Gastrocnemius medialis (tissue), 4 donors: ENCODE measurements around the gene C15orf62. TPM values are rescaled to one million over a fixed set of nuclear protein-coding genes. Genes with fewer than 3 reads are reported as not detected.

Source experiments
- ATAC-seq, 2 donors: fragments of 150-250 bp; one replicate each; pipeline ENCODE4 v1.9.1; 2016
- DNase-seq, 2 donors: peaks; one replicate each; pipeline ENCODE4 v3.0.0-alpha.2; 2019
- H3K27ac ChIP-seq, 4 donors: fragments of 200-600 bp; sonication (generic); 1 replicate in 1 of 4; 2 replicates in 3 of 4; pipeline ENCODE4 v1.5.1; 2016 to 2018; ENCODE audit warnings: mild to moderate bottlenecking in 2 of 4, moderate library complexity in 1 of 4
- H3K27me3 ChIP-seq, 3 donors: fragments of 200-600 bp; sonication (generic) in 2 of 3; 1 replicate in 1 of 3; 2 replicates in 2 of 3; pipeline versions ENCODE4 v1.5.1 to v1.6.0; 2016 to 2019; ENCODE audit warnings: mild to moderate bottlenecking in 1 of 3, moderate library complexity in 1 of 3
- H3K36me3 ChIP-seq, 2 donors: fragments of 200-600 bp; sonication (generic) in 1 of 2; one replicate each; pipeline ENCODE4 v1.5.1; 2017 to 2018
- H3K4me1 ChIP-seq, 2 donors: fragments of 200-600 bp; sonication (generic) in 1 of 2; one replicate each; pipeline ENCODE4 v1.5.1; 2016 to 2017; ENCODE audit warnings: mild to moderate bottlenecking in 2 of 2
- H3K4me3 ChIP-seq, 4 donors: fragments of 200-600 bp; sonication (generic) in 3 of 4; 1 replicate in 1 of 4; 2 replicates in 3 of 4; pipeline ENCODE4 v1.5.1; 2016 to 2019; ENCODE audit warnings: mild to moderate bottlenecking in 2 of 4
- H3K9me3 ChIP-seq, 3 donors: fragments of 200-600 bp; sonication (generic) in 2 of 3; 1 replicate in 1 of 3; 2 replicates in 2 of 3; pipeline ENCODE4 v1.5.1; 2016 to 2019
- CTCF ChIP-seq, 5 experiments: fragments of 450-650 bp in 3 of 5; fragments of 200-600 bp in 2 of 5; sonication (generic) in 2 of 5; IDR thresholded peaks in 4 of 5; conservative IDR thresholded peaks in 1 of 5; 1 replicate in 4 of 5; 2 replicates in 1 of 5; pipeline ENCODE4 v1.5.1; 2016 to 2019; ENCODE audit warnings: antibody characterized with exemption in 5 of 5, mild to moderate bottlenecking in 3 of 5, moderate library complexity in 3 of 5
- POLR2A ChIP-seq, 2 donors: fragments of 450-650 bp; IDR thresholded peaks; one replicate each; pipeline ENCODE4 v1.6.1; 2017; ENCODE audit warnings: antibody characterized with exemption in 2 of 2, mild to moderate bottlenecking in 2 of 2, moderate library complexity in 2 of 2
- in situ Hi-C, 4 donors: fragments of 200-750 bp; cut with MboI; loops; one replicate each; pipeline versions ENCODE4 v1.15.0 to v1.8.0; 2017; ENCODE audit warnings: low sequenced_read_pairs in 4 of 4
- intact Hi-C: fragments of 100-400 bp; cut with DNase I; formaldehyde crosslinking; loops from one replicate; pipeline ENCODE4 v1.15.1; 2023; ENCODE audit warnings: low total_unique reads
- total RNA-seq, 4 donors: library from RNA; depleted of rRNA; stranded (reverse); fragments of >200 nt; gene quantifications; one replicate each; pipeline versions ENCODE4 v1.1.0 to v1.2.3, GENCODE V29; 2016

The C15orf62 gene
- total RNA-seq, 4 donors from 2014 or later, result 0.09 to 0.49 TPM; not detected in 2

- H3K36me3 ChIP-seq, result peaks cover 0 to 4% of the 10 kb centered on the region in 2 donors
- in situ Hi-C loops (no loop called here), intact Hi-C loops (loop anchor here (5.0 to 10.0 kb wide), 2 partner anchors 43 to 351 kb away; partner anchors contain the start of genes DNAJC17, INO80 and ZFYVE19)
- H3K27me3 ChIP-seq, result no peaks in the 10 kb centered on the region
- DNase-seq (peak in 1 of 2 donors; percentile 61), ATAC-seq (peak; percentile 54 to 72)
- peak within 1 kb of the TSS; percentile 57 to 66 (median 62) for H3K4me3 ChIP-seq
- H3K4me1 ChIP-seq, result peaks cover 21 to 28% of the 10 kb centered on the region in 2 donors
- H3K9me3 ChIP-seq, result no peaks in the 10 kb centered on the region
- peak within 1 kb of the TSS; percentile 65 to 82 (median 74) for H3K27ac ChIP-seq
- TF ChIP-seq POLR2A (IDR thresholded peaks at IDR 0.05) (peak; percentile 65 to 74), CTCF (IDR thresholded peaks at IDR 0.05 in 4 of 5, conservative IDR thresholded peaks at IDR 0.05 in 1 of 5) (peak in 4 of 5 experiments; percentile 27 to 47 (median 33))
Observed at GRCh38 chr15:40763801-40764628, 5.8 kb upstream of the C15orf62 start, which contains the start of gene GCHFR. Gene GCHFR (plus strand): TSS chr15:40764068. CDS start chr15:40764181, 113 bp downstream.

GRCh38 chr15:40764629-40765103, 5.1 kb upstream of the C15orf62 start:
- Histone ChIP-seq H3K4me3 (peak overlapping the region; percentile 57 to 66 (median 62)), H3K36me3 (peaks cover 0 to 4% of the 10 kb centered on the region in 2 donors), H3K27me3 (no peaks in the 10 kb centered on the region), H3K9me3 (no peaks in the 10 kb centered on the region), H3K27ac (peak overlapping the region; percentile 65 to 82 (median 74)), H3K4me1 (peaks cover 21 to 28% of the 10 kb centered on the region in 2 donors)
- DNase-seq, result no peak
- in situ Hi-C loops (no loop called here), intact Hi-C loops (loop anchor here (5.0 to 10.0 kb wide), 2 partner anchors 43 to 350 kb away; partner anchors contain the start of genes DNAJC17, INO80 and ZFYVE19)
- peak; percentile 6 to 18 for ATAC-seq
- TF ChIP-seq CTCF (IDR thresholded peaks at IDR 0.05 in 4 of 5, conservative IDR thresholded peaks at IDR 0.05 in 1 of 5) (no peak), POLR2A (IDR thresholded peaks at IDR 0.05) (no peak)

GRCh38 chr15:40766194-40766815, 3.5 kb upstream of the C15orf62 start:
- no peak for ATAC-seq
- no peaks in the 10 kb centered on the region for H3K9me3 ChIP-seq
- H3K27ac ChIP-seq, result peak overlapping the region in 2 of 4 donors; percentile 81 to 82
- TF ChIP-seq POLR2A (IDR thresholded peaks at IDR 0.05) (no peak), CTCF (IDR thresholded peaks at IDR 0.05 in 4 of 5, conservative IDR thresholded peaks at IDR 0.05 in 1 of 5) (no peak)
- peaks cover 21 to 28% of the 10 kb centered on the region in 2 donors for H3K4me1 ChIP-seq
- in situ Hi-C loops (no loop called here), intact Hi-C loops (loop anchor here (10.0 kb wide), 1 partner anchor 348 kb away; the partner anchor contains the start of gene INO80)
- H3K36me3 ChIP-seq, result peaks cover 0 to 8% of the 10 kb centered on the region in 2 donors
- no peak for DNase-seq
- H3K27me3 ChIP-seq, result no peaks in the 10 kb centered on the region
- no peak overlapping the region for H3K4me3 ChIP-seq

- Histone ChIP-seq H3K9me3 (no peaks in the 10 kb centered on the region), H3K4me3 (no peak overlapping the region), H3K27ac (no peak overlapping the region), H3K27me3 (no peaks in the 10 kb centered on the region), H3K36me3 (peaks cover 0 to 12% of the 10 kb centered on the region in 2 donors), H3K4me1 (peaks cover 21 to 28% of the 10 kb centered on the region in 2 donors)
- intact Hi-C loops, result loop anchor here (10.0 kb wide), 1 partner anchor 348 kb away; the partner anchor contains the start of gene INO80
- in situ Hi-C loops, result no loop called here
- DNase-seq (no peak), ATAC-seq (no peak)
- TF ChIP-seq CTCF (IDR thresholded peaks at IDR 0.05 in 4 of 5, conservative IDR thresholded peaks at IDR 0.05 in 1 of 5) (no peak), POLR2A (IDR thresholded peaks at IDR 0.05) (no peak)
Observed at GRCh38 chr15:40766906-40767837, 2.6 kb upstream of the C15orf62 start.
